Prostate gland (tissue), 2 donors: ENCODE results near the gene TOB2.

Source experiments
- CTCF ChIP-seq, 4 experiments: fragments of 200-600 bp in 2 of 4; fragments of 450-650 bp in 2 of 4; sonication (generic) in 2 of 4; IDR thresholded peaks; 1 replicate in 3 of 4; 2 replicates in 1 of 4; pipeline ENCODE4 v1.5.1; 2016 to 2019; ENCODE audit warnings: antibody characterized with exemption in 4 of 4, mild to moderate bottlenecking in 2 of 4, moderate library complexity in 2 of 4
- POLR2A ChIP-seq: fragments of 450-650 bp; IDR thresholded peaks from one replicate; pipeline ENCODE4 v1.6.1; 2016; ENCODE audit warnings: antibody characterized with exemption, mild to moderate bottlenecking
- POLR2AphosphoS5 ChIP-seq: sonication (generic); formaldehyde crosslinking; IDR thresholded peaks from one replicate; pipeline ENCODE4 v1.6.1; 2017; ENCODE audit warnings: antibody characterized with exemption

- no peak for TF ChIP-seq POLR2AphosphoS5
- TF ChIP-seq CTCF (IDR thresholded peaks at IDR 0.05), result no peak
- TF ChIP-seq POLR2A, result no peak
Measured at GRCh38 chr22:41398921-41399320, 47.7 kb downstream of the TOB2 start.
